Astrocyte (in vitro differentiated cells and primary cell): ENCODE results near the gene PPP2CA.

Experiments used
- EZH2 ChIP-seq: IDR thresholded peaks from 2 replicates; pipeline ENCODE4 v1.6.1; 2012; ENCODE audit warnings: mild to moderate bottlenecking, low read length, inconsistent platforms; ENCODE audit not compliant: insufficient read depth
- TF ChIP-seq, protein P1 (sequence below): IDR thresholded peaks from 2 replicates; pipeline ENCODE4 v1.5.1; 2011; ENCODE audit warnings: low read depth, mild to moderate bottlenecking, inconsistent platforms, low read length, moderate library complexity; ENCODE audit not compliant: insufficient read depth

DNA sequence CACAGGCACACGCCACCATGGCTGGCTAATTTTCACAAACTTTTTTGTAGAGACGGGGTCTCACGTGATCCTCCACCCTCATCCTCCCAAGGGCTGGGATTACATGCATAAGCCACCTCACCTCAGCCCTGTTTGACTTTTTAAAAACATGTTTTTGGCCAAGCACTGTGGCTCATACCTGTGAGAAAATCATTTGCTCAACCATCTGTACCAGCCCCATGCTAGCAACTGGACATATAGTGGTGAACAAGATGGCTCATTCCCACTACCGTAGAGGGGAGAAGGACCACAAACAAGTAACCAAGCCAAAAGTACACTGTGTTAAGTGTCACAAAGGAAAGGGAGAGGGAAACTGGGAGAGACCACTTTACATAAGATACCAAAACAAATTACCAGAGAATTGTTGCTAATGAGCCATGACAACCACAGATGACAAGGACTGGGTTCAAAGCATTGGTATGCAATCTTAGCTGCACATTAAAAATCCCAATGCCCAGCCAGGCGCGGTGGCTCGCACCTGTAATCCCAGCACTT lies 19.2 kb downstream of the PPP2CA start:
- TF ChIP-seq EZH2 = no peak
- TF ChIP-seq, protein P1, sequence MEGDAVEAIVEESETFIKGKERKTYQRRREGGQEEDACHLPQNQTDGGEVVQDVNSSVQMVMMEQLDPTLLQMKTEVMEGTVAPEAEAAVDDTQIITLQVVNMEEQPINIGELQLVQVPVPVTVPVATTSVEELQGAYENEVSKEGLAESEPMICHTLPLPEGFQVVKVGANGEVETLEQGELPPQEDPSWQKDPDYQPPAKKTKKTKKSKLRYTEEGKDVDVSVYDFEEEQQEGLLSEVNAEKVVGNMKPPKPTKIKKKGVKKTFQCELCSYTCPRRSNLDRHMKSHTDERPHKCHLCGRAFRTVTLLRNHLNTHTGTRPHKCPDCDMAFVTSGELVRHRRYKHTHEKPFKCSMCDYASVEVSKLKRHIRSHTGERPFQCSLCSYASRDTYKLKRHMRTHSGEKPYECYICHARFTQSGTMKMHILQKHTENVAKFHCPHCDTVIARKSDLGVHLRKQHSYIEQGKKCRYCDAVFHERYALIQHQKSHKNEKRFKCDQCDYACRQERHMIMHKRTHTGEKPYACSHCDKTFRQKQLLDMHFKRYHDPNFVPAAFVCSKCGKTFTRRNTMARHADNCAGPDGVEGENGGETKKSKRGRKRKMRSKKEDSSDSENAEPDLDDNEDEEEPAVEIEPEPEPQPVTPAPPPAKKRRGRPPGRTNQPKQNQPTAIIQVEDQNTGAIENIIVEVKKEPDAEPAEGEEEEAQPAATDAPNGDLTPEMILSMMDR = no peak
